HepG2 (cell line): Measurements from ENCODE around the gene SPAG8. TPM values are rescaled to one million over a fixed set of nuclear protein-coding genes. Genes with fewer than 3 reads are reported as not detected.

Experiments used
- FOXP1 ChIP-seq, 2 experiments: fragments of 450-650 bp in 1 of 2; IDR thresholded peaks; 2 replicates each; pipeline ENCODE4 v1.6.1; 2017 to 2018; ENCODE audit warnings: antibody characterized with exemption in 1 of 2
- GPBP1L1 ChIP-seq: sonication (generic); formaldehyde crosslinking; IDR thresholded peaks from 2 replicates; pipeline ENCODE4 v1.5.0; 2020; ENCODE audit warnings: mild to moderate bottlenecking, missing genetic modification reagents
- HNF4A ChIP-seq: sonication (generic); formaldehyde crosslinking; IDR thresholded peaks from 2 replicates; pipeline ENCODE4 v1.4.0; 2020; ENCODE audit warnings: missing genetic modification reagents
- PRDM15 ChIP-seq: sonication (generic); formaldehyde crosslinking; IDR thresholded peaks from 2 replicates; pipeline ENCODE4 v1.4.0; 2020; ENCODE audit warnings: missing genetic modification reagents
- RFX1 ChIP-seq: fragments of 450-650 bp; IDR thresholded peaks from 2 replicates; pipeline ENCODE4 v1.6.1; 2017
- RFXANK ChIP-seq: IDR thresholded peaks from 2 replicates; pipeline ENCODE4 v1.6.1; 2016
- SNAPC2 ChIP-seq: sonication (generic); formaldehyde crosslinking; IDR thresholded peaks from 2 replicates; pipeline ENCODE4 v1.8.1; 2022; ENCODE audit warnings: mild to moderate bottlenecking, missing genetic modification reagents
- SOX6 ChIP-seq, 2 experiments: fragments of 450-650 bp in 1 of 2; sonication (generic) in 1 of 2; formaldehyde crosslinking in 1 of 2; IDR thresholded peaks; 2 replicates each; pipeline versions ENCODE4 v1.4.0 to v1.6.1; 2017 to 2020; ENCODE audit warnings: antibody characterized with exemption in 1 of 2, mild to moderate bottlenecking in 1 of 2, missing genetic modification reagents in 1 of 2
- ZBTB14 ChIP-seq: sonication (generic); formaldehyde crosslinking; IDR thresholded peaks from 2 replicates; pipeline ENCODE4 v1.4.0; 2020; ENCODE audit warnings: missing genetic modification reagents
- ZBTB46 ChIP-seq: sonication (generic); formaldehyde crosslinking; IDR thresholded peaks from 2 replicates; pipeline ENCODE4 v1.4.0; 2020; ENCODE audit warnings: mild to moderate bottlenecking, missing genetic modification reagents, borderline replicate concordance
- ZNF431 ChIP-seq: sonication (generic); formaldehyde crosslinking; IDR thresholded peaks from 2 replicates; pipeline ENCODE4 v1.9.0; 2022; ENCODE audit warnings: missing genetic modification reagents, low read depth, mild to moderate bottlenecking, borderline replicate concordance
- ZNF841 ChIP-seq: sonication (generic); formaldehyde crosslinking; IDR thresholded peaks from 2 replicates; pipeline ENCODE4 v1.8.1; 2023; ENCODE audit warnings: missing genetic modification reagents, borderline replicate concordance
- polyA plus RNA-seq, 8 experiments: library from polyadenylated mRNA; depleted of rRNA in 3 of 8; stranded (reverse) in 7 of 8; unstranded in 1 of 8; fragments of >200 nt; fragmentation: Illumina TruSeq in 4 of 8; extraction: Trizol in 4 of 8; gene quantifications; 2 replicates each; pipeline versions ENCODE4 v1.2.1 to v1.2.3, GENCODE V29; 2011 to 2016; ENCODE audit warnings: low read depth in 4 of 8, missing spikeins in 1 of 8, mixed read lengths in 1 of 8; ENCODE audit not compliant: insufficient read depth in 1 of 8
- total RNA-seq, 5 experiments: library from RNA; depleted of rRNA; stranded (reverse); fragments of >200 nt; fragmentation: Illumina TruSeq; extraction: Trizol; gene quantifications; 2 replicates each; pipeline ENCODE4 v1.2.3, GENCODE V29; 2016; ENCODE audit warnings: low read depth in 1 of 5
- TF ChIP-seq, protein P1 (sequence below): sonication (generic); formaldehyde crosslinking; IDR thresholded peaks from 2 replicates; pipeline ENCODE4 v1.8.1; 2023; ENCODE audit warnings: missing genetic modification reagents, mild to moderate bottlenecking, borderline replicate concordance

SPAG8 gene
- total and polyA plus RNA-seq, 2 of the 13 experiments (the other 11 are each of a cell fraction or from before 2014, with no cell fraction given), result 0.18 to 0.27 TPM

DNA sequence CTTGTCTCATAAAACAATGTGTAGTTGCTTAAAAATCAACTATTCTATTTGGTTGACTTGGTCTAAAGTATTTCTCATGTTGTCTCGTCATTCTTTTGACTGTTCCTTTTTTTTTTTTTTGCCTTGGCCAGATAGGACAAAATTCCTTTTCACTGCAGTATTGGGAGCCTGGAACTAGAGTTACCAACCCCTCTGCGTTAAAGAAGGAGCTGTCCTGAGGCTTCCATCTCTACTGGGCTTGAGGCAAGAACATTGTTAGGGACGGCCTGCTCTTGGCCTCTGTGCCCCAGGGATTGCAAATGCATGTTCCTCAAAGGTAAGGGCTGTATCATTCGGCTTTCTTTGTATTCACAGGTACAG, 22.1 kb downstream of the SPAG8 start (continued):
- TF ChIP-seq PRDM15 (CRISPR knock-in tag) (no peak), ZBTB46 (no peak), RFXANK (CRISPR knock-in tag) (no peak), RFX1 (no peak), GPBP1L1 (CRISPR knock-in tag) (no peak), SOX6 (IDR thresholded peaks at IDR 0.05) (no peak), SOX6 (CRISPR knock-in tag; IDR thresholded peaks at IDR 0.05) (no peak), HNF4A (no peak), SNAPC2 (CRISPR knock-in tag) (no peak), ZNF431 (CRISPR knock-in tag) (no peak), FOXP1 (IDR thresholded peaks at IDR 0.05) (no peak), FOXP1 (CRISPR knock-in tag; IDR thresholded peaks at IDR 0.05) (no peak), ZNF841 (CRISPR knock-in tag) (no peak), ZBTB14 (CRISPR knock-in tag) (no peak)
- TF ChIP-seq, protein P1, sequence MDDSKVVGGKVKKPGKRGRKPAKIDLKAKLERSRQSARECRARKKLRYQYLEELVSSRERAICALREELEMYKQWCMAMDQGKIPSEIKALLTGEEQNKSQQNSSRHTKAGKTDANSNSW, result no peak
